Keratinocyte (primary cell): ENCODE results near the gene MED12L.

Experiments used
- EZH2 ChIP-seq: IDR thresholded peaks from one replicate; pipeline ENCODE4 v1.6.1; 2012; ENCODE audit warnings: inconsistent platforms, mild to moderate bottlenecking, low read length, moderate library complexity
- TF ChIP-seq, protein P1 (sequence below), 3 experiments: IDR thresholded peaks in 1 of 3; conservative IDR thresholded peaks in 1 of 3; optimal IDR thresholded peaks in 1 of 3; 2 replicates in 2 of 3; 3 replicates in 1 of 3; pipeline versions ENCODE3 to v1.5.1; 2011; ENCODE audit warnings: low read length in 3 of 3, mild to moderate bottlenecking in 3 of 3, moderate library complexity in 2 of 3, control low read depth in 1 of 3, inconsistent platforms in 1 of 3; ENCODE audit not compliant: insufficient read depth in 2 of 3; ENCODE audit errors: extremely low read depth in 1 of 3

GRCh38 chr3:151301787-151302186, 216.3 kb downstream of the MED12L start:
- TF ChIP-seq, protein P1, sequence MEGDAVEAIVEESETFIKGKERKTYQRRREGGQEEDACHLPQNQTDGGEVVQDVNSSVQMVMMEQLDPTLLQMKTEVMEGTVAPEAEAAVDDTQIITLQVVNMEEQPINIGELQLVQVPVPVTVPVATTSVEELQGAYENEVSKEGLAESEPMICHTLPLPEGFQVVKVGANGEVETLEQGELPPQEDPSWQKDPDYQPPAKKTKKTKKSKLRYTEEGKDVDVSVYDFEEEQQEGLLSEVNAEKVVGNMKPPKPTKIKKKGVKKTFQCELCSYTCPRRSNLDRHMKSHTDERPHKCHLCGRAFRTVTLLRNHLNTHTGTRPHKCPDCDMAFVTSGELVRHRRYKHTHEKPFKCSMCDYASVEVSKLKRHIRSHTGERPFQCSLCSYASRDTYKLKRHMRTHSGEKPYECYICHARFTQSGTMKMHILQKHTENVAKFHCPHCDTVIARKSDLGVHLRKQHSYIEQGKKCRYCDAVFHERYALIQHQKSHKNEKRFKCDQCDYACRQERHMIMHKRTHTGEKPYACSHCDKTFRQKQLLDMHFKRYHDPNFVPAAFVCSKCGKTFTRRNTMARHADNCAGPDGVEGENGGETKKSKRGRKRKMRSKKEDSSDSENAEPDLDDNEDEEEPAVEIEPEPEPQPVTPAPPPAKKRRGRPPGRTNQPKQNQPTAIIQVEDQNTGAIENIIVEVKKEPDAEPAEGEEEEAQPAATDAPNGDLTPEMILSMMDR (optimal IDR thresholded peaks at IDR 0.05 in 1 of 3, IDR thresholded peaks at IDR 0.05 in 1 of 3, conservative IDR thresholded peaks at IDR 0.05 in 1 of 3; ENCODE audit: extremely low read depth in 1 of 3, insufficient read depth in 2 of 3, low read length in 3 of 3): no peak
- TF ChIP-seq EZH2: no peak
